Measurements from ENCODE around the gene KCNAB3.
A peak's percentile ranks its signal among the peaks of the same experiment; 100 is the strongest.

The KCNAB3 gene

DNA sequence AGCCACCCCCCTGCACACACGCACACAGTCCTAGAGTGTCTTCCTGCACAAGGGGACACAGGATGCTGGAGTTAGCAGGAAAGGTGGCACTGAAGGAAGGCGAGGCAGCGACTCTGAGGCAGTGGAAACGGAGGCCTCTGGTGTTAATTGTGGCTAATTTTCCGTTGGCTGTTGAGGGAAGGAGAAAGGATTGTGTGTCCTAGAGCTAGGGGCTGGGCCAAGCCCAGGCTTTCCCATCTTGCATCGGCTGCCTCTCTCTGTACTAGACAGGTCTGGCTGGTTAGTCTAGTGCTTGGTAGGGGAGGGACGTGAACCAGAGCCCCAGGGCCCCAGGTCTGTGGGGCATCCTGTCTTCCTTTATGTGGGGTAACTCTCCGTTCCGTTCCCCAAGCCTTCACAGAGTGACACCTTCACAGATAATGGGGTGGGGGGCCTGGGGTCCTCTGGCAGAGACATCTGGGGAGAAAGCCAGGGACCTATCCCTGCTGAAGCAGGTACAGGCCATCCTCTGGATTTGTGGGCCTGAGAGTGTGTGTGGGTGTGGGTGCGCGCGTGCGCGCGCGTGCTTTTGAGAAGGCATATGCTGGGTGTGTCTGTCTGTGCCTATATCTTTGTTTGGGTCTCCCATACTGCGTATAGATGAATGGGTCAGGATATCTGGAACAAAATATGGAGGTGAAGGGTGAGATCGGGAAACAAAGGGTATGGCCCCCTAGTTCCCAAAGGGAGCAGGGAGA, 41.3 kb downstream of the KCNAB3 start, which contains the start of gene CHD3 (continued):
- TF ChIP-seq HOXC10 (CRISPR knock-in tag; IDR thresholded peaks at IDR 0.05): no peak
- TF ChIP-seq ZBTB17 (tag by site-specific recombination; IDR thresholded peaks at IDR 0.05): peak; percentile 69; the same call in 1 of the 2 replicates
- TF ChIP-seq, protein P1, sequence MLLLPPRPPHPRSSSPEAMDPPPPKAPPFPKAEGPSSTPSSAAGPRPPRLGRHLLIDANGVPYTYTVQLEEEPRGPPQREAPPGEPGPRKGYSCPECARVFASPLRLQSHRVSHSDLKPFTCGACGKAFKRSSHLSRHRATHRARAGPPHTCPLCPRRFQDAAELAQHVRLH (tag by site-specific recombination; IDR thresholded peaks at IDR 0.05): no peak
- no peak for TF ChIP-seq ZNF423 (tag by site-specific recombination; IDR thresholded peaks at IDR 0.05)
- TF ChIP-seq ZNF221 (tag by site-specific recombination; IDR thresholded peaks at IDR 0.05; ENCODE audit: borderline replicate concordance): no peak
- TF ChIP-seq ZBTB20 (tag by site-specific recombination; IDR thresholded peaks at IDR 0.05): peak; percentile 67
- no peak for TF ChIP-seq ZNF513 (tag by site-specific recombination; IDR thresholded peaks at IDR 0.05)
- TF ChIP-seq ZNF274 (IDR thresholded peaks at IDR 0.05; ENCODE audit: low read length): no peak
- no peak for TF ChIP-seq ZNF274 (tag by site-specific recombination; IDR thresholded peaks at IDR 0.05; ENCODE audit: borderline replicate concordance)
- no peak for TF ChIP-seq KLF17 (tag by site-specific recombination; IDR thresholded peaks at IDR 0.05)
- no peak; the same call in 1 of the 2 replicates for TF ChIP-seq ZBTB48 (tag by site-specific recombination; IDR thresholded peaks at IDR 0.05)
- TF ChIP-seq ZNF549 (tag by site-specific recombination; IDR thresholded peaks at IDR 0.05): no peak
- TF ChIP-seq ZNF585B (tag by site-specific recombination; IDR thresholded peaks at IDR 0.05): no peak
- no peak for TF ChIP-seq ZNF548 (tag by site-specific recombination; IDR thresholded peaks at IDR 0.05)
- TF ChIP-seq, protein P2, sequence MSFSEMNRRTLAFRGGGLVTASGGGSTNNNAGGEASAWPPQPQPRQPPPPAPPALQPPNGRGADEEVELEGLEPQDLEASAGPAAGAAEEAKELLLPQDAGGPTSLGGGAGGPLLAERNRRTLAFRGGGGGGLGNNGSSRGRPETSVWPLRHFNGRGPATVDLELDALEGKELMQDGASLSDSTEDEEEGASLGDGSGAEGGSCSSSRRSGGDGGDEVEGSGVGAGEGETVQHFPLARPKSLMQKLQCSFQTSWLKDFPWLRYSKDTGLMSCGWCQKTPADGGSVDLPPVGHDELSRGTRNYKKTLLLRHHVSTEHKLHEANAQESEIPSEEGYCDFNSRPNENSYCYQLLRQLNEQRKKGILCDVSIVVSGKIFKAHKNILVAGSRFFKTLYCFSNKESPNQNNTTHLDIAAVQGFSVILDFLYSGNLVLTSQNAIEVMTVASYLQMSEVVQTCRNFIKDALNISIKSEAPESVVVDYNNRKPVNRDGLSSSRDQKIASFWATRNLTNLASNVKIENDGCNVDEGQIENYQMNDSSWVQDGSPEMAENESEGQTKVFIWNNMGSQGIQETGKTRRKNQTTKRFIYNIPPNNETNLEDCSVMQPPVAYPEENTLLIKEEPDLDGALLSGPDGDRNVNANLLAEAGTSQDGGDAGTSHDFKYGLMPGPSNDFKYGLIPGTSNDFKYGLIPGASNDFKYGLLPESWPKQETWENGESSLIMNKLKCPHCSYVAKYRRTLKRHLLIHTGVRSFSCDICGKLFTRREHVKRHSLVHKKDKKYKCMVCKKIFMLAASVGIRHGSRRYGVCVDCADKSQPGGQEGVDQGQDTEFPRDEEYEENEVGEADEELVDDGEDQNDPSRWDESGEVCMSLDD (tag by site-specific recombination; IDR thresholded peaks at IDR 0.05): peak; percentile 9; the same call in 1 of the 2 replicates
- no peak for TF ChIP-seq ZNF792 (tag by site-specific recombination; IDR thresholded peaks at IDR 0.05)
- TF ChIP-seq ZNF785 (tag by site-specific recombination; IDR thresholded peaks at IDR 0.05): no peak
- no peak for TF ChIP-seq ZNF529 (tag by site-specific recombination; IDR thresholded peaks at IDR 0.05; ENCODE audit: insufficient replicate concordance)
- no peak for TF ChIP-seq FEZF1 (tag by site-specific recombination; IDR thresholded peaks at IDR 0.05)
- TF ChIP-seq MZF1 (tag by site-specific recombination; IDR thresholded peaks at IDR 0.05; ENCODE audit: borderline replicate concordance): no peak
- TF ChIP-seq ZNF138 (tag by site-specific recombination; IDR thresholded peaks at IDR 0.05; ENCODE audit: borderline replicate concordance): no peak
- TF ChIP-seq ZNF394 (tag by site-specific recombination; IDR thresholded peaks at IDR 0.05; ENCODE audit: borderline replicate concordance): no peak
- no peak for TF ChIP-seq MYNN (tag by site-specific recombination; IDR thresholded peaks at IDR 0.05; ENCODE audit: borderline replicate concordance)
- TF ChIP-seq KLF7 (tag by site-specific recombination; IDR thresholded peaks at IDR 0.05; ENCODE audit: borderline replicate concordance): 0 out of 2 replicates have a peak, but pooled peaks have one; percentile 61
- 0 out of 2 replicates have a peak, but pooled peaks have one; percentile 9 for TF ChIP-seq ZNF335 (tag by site-specific recombination; conservative IDR thresholded peaks at IDR 0.05)
- TF ChIP-seq ZNF76 (tag by site-specific recombination; IDR thresholded peaks at IDR 0.05; ENCODE audit: borderline replicate concordance, low read depth): 0 out of 2 replicates have a peak, but pooled peaks have one; percentile 25
- no peak for TF ChIP-seq ZNF837 (tag by site-specific recombination; IDR thresholded peaks at IDR 0.05)
- TF ChIP-seq ZNF433 (tag by site-specific recombination; IDR thresholded peaks at IDR 0.05; ENCODE audit: low read depth): no peak
- no peak for TF ChIP-seq PRDM1 (tag by site-specific recombination; IDR thresholded peaks at IDR 0.05)
- TF ChIP-seq, protein P3, sequence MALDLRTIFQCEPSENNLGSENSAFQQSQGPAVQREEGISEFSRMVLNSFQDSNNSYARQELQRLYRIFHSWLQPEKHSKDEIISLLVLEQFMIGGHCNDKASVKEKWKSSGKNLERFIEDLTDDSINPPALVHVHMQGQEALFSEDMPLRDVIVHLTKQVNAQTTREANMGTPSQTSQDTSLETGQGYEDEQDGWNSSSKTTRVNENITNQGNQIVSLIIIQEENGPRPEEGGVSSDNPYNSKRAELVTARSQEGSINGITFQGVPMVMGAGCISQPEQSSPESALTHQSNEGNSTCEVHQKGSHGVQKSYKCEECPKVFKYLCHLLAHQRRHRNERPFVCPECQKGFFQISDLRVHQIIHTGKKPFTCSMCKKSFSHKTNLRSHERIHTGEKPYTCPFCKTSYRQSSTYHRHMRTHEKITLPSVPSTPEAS (tag by site-specific recombination; IDR thresholded peaks at IDR 0.05): 0 out of 2 replicates have a peak, but pooled peaks have one; percentile 3
- TF ChIP-seq ZFP37 (tag by site-specific recombination; IDR thresholded peaks at IDR 0.05): no peak
- TF ChIP-seq ZNF561 (tag by site-specific recombination; IDR thresholded peaks at IDR 0.05; ENCODE audit: borderline replicate concordance): 0 out of 2 replicates have a peak, but pooled peaks have one; percentile 37
- no peak for TF ChIP-seq GLIS1 (tag by site-specific recombination; IDR thresholded peaks at IDR 0.05)
- TF ChIP-seq ZNF48 (tag by site-specific recombination; IDR thresholded peaks at IDR 0.05): no peak
- no peak for TF ChIP-seq HOXA7 (CRISPR knock-in tag; IDR thresholded peaks at IDR 0.05; ENCODE audit: borderline replicate concordance)

All from HEK293 (cell line).